ENCODE measurements around the gene BAIAP2L2.

Gene BAIAP2L2

DNA sequence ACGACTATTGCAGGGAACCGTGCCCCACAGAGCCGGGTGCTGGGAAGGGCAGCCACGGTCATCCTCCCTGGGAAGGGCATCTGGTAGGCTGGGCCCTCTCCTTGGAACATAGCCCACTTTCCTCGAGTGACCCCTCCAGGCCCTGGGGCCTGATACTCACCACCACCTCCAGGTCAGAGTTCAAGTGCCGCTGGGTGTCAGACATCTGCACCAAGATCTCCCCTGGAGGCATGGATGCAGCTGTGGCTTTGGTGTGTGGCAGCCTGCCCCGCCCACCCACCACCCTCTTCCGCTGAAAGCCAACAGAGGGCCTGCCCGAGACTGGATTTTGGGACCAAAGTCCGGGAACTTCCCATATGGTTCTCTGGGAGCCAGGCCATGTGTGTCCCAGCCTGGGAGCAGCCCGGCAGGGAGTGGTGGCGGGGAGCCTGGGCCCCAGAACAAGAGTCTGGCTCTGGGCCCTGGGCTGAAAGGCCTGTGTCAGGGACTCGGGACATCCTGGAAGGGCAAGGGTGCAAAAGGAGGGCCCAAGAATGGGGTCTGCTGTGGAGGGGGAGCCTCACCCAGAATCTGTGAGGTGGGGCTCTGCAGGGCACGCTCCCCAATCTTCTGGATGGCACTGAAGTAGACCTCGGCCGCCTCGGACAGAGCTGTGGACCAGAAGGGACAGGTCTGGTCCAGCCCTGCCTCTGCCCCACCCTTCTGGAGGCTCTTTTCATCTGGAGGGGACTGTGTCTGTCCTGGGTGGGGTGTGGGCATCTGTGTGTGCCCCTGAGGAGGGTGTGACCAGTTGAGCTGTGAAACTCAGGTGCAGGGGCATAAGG, 2.6 kb downstream of the BAIAP2L2 start:
- no peak for DNase-seq (ENCODE audit: low read depth)

- DNase-seq (ENCODE audit: low read depth): no peak
These were observed 3.5 kb downstream of the BAIAP2L2 start for GRCh38 chr22:38106814-38107578.

DNA sequence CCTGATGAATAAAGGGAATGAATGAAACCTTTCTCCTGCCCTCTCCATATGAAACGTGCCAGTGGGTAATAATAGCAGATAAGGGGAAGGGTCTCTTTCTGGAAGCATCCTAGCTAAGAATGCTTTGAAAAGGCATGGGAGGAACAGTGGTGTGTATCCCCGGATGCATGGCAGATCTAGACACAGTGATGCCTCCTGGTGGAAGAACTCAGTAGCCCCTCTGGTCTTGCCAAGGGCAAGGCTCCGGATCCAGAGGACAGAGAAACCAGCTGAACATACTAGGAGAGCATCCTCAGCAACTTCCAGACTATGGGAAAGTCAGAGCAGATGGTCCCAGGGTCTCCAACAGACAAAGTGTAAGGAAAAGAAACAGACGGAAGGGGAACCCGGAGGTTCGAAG, 6.4 kb downstream of the BAIAP2L2 start:
- no peak for DNase-seq (ENCODE audit: low read depth)

DNA sequence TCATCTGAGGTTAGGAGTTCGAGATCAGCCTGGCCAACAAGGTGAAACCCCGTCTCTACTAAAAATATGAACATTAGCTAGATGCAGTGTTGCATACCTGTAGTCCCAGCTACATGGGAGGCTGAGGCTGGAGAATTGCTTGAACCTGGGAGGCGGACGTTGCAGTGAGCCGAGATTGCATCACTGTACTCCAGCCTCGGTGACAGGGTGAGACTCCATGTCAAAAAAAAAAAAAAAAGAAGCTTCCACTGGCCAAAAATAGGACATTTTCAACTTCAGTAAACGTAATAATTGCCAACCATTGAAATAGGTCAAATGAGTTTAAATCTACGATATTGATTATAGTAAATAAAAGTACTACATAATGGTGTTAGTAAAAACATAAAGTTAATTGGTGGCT, 6.8 kb downstream of the BAIAP2L2 start:
- DNase-seq (ENCODE audit: low read depth): no peak

DNA sequence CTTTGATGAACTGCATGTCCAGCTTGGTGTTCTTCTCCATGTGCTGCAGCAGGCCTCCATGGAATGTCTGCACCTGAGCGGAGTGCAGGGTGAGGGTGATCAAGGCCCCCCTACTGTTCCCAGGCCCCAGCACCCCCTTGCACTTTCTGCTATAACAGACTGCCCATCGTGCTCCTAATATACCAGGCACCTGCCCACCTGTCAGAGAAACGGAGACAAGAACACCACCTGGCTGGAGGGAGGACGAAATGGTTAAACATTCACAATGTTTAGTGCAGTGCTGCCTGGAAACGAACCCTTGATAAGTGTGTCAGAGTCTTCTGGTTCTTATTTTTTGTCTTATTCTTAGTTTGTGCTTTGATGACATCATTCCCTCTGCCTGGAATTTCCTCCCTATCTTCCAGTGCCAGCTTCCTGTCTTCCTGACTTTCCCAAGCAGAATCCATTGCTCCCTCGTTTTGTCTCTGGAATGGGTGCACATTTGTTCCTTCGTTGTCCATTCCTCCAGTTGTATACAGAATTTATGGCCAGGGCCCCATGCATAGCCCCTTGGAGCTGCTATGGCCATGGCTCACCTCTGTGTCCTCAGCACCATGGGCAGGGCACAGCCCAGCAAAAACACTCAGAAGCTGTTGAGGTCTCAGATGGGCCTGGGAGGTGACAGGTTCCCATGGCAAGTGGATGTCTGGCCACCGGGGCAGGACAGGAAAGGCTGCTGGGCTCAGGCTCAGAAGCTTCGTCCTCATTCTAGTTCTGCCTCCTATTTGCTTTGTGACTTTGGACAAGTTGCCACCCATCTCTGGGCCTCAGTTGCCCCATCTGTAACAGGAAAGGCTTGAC, 11.9 kb downstream of the BAIAP2L2 start:
- no peak for DNase-seq (ENCODE audit: low read depth)

DNA sequence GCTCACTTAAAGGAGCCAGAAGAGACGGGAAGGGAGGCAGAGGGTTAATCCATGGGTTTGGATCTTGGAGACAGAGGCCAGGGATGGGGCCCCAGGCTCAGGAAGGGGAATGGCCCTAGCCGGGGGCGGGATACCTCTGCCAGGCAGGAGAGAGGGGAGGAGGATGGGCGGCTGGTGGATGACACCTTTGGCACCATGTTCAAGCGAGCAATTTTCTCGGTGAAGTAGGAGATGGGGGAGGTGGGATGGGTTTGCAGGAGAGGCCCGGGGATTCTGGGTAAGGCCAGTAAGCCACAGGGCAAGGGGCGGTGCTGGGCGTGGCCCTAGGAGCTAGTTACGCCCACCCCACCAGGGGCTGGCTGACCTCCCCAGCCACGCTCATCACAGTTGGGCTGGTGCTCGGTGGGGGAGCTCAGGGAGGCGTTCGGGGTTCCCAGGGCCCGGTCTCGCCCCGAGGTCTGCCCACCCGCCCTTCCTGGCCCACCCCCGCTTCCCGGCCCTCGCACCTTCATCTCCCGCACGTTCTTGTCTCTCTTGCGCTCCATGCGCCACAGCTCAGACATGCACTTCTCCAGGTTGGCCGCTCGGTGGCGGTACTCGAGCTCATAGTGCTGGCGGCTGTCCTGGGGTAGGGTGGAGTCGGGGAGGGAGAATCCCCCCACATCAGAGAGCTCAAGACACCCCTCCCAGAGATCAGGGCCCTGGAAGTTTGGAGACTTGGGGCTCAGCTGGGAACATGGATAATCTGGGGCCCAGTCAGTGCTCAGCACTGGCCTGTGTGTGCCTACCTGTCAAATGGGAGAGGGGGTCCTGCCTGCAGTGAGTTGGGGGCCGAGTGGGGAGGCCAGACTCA, 12.7 kb downstream of the BAIAP2L2 start:
- DNase-seq (ENCODE audit: low read depth): no peak

- DNase-seq (ENCODE audit: low read depth): no peak
These were observed 13.4 kb downstream of the BAIAP2L2 start for GRCh38 chr22:38097058-38097457.

GRCh38 chr22:38089474-38089851, 21.0 kb downstream of the BAIAP2L2 start:
- DNase-seq (ENCODE audit: low read depth): no peak

DNA sequence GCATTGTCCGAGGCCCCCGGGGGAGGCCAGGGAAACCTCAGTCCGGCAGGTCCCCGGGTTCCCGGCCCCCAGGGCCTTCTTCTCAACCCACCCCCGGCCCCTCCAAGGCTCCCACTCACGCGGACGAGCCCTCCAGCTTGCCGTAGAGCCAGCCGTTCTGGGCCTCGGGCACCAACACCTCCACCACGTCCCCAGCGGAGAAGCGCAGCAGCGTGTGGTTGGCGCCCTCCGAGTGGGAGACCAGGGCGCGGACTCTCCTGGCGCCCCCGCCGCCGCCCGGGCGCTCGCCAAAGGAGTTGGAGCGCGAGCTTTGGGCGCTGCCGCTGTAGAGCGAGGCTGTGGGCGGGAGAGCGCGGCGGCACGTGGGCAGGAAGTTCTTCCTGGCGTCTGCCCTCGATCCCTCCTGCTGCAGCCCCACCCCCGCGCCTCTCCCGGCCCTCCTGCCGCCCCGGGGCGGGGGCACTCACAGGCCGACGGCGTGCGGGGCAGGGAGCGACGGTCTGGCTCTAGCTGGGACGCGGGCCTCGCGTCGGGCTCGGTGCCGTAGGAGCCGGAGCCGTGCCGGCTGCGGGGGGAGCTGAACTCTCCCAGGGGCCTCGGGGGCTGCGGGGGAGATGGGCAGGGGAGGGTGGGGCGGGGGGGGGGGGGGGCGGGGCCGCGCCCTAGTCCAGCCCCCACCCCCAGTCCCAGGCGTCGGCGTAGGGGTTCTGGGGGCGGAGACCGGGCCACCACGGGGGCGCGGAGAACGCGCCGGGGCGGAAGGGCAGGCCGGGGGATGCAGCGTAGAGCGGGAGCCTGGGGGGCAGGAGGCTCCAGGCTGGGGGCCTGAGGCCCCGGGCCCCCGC, 21.6 kb downstream of the BAIAP2L2 start:
- no peak for DNase-seq (ENCODE audit: low read depth)

- DNase-seq (ENCODE audit: low read depth): no peak
These were observed 22.6 kb downstream of the BAIAP2L2 start for GRCh38 chr22:38087855-38088254.

DNA sequence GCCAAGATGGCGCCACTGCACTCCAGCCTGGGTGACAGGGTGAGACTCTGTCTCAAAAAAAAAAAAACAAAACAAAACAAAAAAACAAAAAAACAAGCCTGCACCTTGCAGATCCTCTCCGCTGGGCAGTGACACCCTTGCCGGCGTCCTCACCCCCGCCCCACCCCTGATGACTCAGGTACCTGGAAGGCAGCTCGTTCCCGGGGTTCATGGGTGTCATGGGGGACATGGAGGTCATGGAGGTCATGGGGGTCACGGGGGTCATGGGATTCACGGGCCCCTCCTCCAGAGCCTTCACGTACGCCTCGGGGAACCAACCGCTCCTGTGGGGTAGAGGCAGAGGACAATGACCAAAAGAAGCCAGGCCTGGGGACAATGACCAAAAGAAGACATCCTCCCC, 23.5 kb downstream of the BAIAP2L2 start:
- no peak for DNase-seq (ENCODE audit: low read depth)

DNA sequence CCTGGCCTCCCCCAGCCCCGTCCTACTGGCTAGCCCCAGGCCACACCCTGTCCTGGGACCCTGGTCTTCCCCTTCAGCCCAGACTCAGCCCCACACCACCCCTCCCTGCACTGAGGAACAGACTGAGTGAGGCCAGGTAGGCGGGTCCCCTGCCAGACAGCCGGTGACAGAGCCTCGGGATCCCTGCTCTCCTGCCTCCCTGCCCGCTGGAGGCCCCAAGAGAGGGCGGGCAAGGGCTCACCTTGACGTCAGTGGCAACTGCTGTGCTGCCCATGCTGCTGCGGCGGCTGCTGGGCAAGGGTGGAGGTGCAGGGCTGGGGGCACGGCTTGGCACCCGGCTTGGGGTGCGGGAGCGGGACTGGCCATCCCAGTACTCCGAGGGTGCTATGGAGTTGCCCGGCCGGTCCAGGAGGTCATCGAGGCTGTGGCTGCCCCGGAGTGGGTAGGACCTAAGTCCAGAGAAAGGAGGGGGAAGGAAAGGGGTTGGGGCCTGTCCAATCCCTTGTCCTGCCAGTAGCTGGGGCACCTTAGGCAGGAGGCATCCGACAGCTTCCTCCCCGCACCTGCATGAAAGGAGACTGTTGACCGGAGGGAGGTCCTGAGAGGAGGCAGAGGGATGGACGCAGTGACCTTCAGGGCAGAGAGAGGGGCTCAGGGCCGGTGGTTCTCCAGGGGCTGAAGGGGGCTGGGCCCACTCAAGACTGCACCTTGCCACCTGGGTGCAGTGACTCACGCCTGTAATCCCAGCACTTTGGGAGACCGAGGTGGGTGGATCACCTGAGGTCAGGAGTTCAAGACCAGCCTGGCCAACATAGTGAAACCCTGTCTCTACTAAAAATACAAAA, 24.3 kb downstream of the BAIAP2L2 start:
- DNase-seq (ENCODE audit: low read depth): no peak

DNA sequence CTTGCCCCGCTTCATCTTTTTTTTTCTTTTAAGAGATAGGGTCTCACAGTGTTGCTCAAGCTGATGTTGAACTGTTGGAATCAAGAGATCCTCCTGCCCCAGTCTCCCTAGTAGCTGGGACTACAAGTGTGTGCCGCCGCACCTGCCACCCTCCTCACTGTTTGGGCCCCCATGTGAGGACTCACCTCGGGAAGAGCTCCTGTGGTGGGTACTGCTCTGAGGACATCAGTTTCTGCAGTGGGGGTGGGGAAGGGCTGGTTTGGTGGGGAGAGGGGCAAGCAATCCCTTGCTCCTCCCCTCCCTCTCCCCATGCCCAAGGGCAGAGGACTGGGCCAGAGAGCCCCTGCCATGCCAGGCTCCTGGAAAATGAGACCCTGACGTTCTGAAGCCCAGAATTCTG, 25.0 kb downstream of the BAIAP2L2 start:
- DNase-seq (ENCODE audit: low read depth): no peak

GRCh38 chr22:38085056-38085455, 25.4 kb downstream of the BAIAP2L2 start:
- DNase-seq (ENCODE audit: low read depth): no peak

DNA sequence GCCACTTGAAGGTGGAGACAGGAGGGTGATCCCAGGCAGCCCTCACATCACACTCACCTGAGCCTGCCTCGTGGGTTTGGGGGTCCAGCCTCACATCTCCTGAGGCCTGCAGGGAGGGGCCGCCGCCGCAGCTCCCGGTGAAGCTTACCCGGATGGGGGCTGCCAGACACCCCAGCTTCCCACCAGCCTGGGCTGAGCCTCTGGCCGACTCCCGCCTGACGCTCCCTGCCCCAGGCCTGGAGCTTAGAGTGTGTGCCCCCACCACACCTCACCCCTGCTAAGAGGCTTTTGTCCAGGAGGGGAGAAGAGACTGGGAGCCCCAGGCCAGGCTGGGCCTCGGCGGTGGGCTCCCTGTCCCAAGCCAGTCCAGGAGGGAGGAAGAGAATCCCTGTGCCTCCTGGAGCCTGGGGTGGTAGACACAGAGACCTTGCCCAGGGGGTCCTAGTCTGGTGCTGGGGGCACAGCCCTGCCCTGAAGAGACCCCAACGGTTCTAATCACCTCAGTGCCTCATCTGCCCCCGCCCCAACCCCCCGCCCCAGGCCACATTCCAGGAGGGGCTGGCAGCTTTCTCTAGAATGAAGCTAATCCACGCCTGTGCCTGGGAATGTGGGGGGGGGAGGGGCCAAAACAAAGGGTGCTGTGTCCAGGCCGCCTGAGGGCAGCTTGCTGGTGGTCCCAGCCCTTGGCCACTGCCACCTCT, 26.4 kb downstream of the BAIAP2L2 start, which contains the start of gene SLC16A8:
Gene SLC16A8 (minus strand): TSS at position 254 of the 701 bp plus-strand sequence. CDS start 1,311 bp downstream, outside the sequence.
- DNase-seq (ENCODE audit: low read depth): no peak

DNA sequence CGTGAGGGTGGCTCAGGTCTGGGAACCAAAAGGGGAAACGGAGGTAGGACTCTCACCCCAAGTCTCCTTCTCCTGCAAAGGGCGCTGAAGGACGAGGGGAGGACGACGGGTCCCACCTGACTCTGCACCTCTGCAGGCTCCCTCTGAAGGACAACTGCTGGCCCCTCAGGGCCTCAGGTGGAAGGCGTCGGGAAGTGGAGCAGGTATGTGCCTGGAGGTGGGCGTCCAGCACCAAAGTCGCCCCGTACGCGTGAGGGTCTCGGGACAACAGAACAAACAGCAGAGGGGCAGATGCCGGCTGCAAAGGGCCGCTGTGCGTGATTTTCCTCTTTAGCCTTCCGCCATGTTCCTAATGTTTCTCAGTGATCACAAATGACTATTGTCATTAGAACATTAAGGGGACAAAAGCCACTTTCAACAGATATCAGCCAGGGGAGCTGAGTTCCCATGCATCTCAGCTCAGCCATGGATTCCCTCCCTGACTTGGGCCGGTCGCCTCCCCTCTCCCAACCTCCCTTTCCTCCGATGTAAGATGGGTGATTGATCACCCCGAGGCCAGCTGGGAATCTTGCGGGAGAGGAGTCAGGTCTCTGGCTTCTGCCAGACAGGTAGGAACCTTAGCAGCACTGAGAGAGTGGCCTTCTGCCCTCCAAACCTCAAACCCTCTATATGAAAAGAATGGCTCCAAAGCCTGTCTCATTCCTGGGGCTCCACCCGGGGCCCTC, 27.3 kb downstream of the BAIAP2L2 start:
- no peak for DNase-seq (ENCODE audit: low read depth)

- no peak for DNase-seq (ENCODE audit: low read depth)
These were observed 28.3 kb downstream of the BAIAP2L2 start for GRCh38 chr22:38081941-38082828.
